B cell (primary cell): ENCODE measurements around the gene FEZ2. TPM values are rescaled to one million over a fixed set of nuclear protein-coding genes. Genes with fewer than 3 reads are reported as not detected.

Source experiments
- ATAC-seq: fragments of 200-7000 bp; cut with Tn5 transposase; one replicate; pipeline ENCODE4 v1.10.0; 2021; ENCODE audit warnings: low read depth, mild to moderate bottlenecking, moderate number of reproducible peaks, moderate library complexity
- CTCF ChIA-PET: fragments of 350-600 bp; sonication (Branson Sonifier 250); formaldehyde crosslinking; loops from one replicate; lab custom pipeline; 2021; ENCODE audit warnings: antibody characterized with exemption, inconsistent platforms; lab: Charles Lee
- POLR2A ChIA-PET: fragments of 350-600 bp; sonication (Branson Sonifier 250); formaldehyde crosslinking; loops from one replicate; lab custom pipeline; 2021; ENCODE audit warnings: antibody characterized with exemption; lab: Charles Lee
- DNase-seq: peaks from one replicate; pipeline ENCODE4 v3.0.0; 2013
- H2AFZ ChIP-seq: 2 replicates; pipeline ENCODE4 v1.6.1; 2012; ENCODE audit warnings: mild to moderate bottlenecking, low read depth, low read length; ENCODE audit not compliant: insufficient read depth, poor library complexity, severe bottlenecking
- H3K27ac ChIP-seq, 2 donors: 1 replicate in 1 of 2; 2 replicates in 1 of 2; pipeline ENCODE4 v1.5.1; 2012 to 2013; ENCODE audit warnings: low read length in 2 of 2, mild to moderate bottlenecking in 2 of 2, moderate library complexity in 1 of 2
- H3K27me3 ChIP-seq, 4 experiments: fragments of 200-600 bp in 1 of 4; sonication (generic) in 1 of 4; replicated peaks in 1 of 4; 1 replicate in 2 of 4; 2 replicates in 2 of 4; pipeline versions ENCODE4 v1.6.1 to v1.7.0; 2013 to 2016; ENCODE audit warnings: low read length in 3 of 4, mild to moderate bottlenecking in 2 of 4, mixed read lengths in 1 of 4, moderate library complexity in 1 of 4; ENCODE audit not compliant: insufficient read depth in 4 of 4, control insufficient read depth in 3 of 4; ENCODE audit errors: control extremely low read depth in 1 of 4
- H3K36me3 ChIP-seq, 2 experiments: replicated peaks in 1 of 2; 1 replicate in 1 of 2; 2 replicates in 1 of 2; pipeline versions ENCODE4 v1.6.1 to v1.7.1; 2013; ENCODE audit warnings: low read length in 1 of 2; ENCODE audit not compliant: insufficient read depth in 2 of 2, control insufficient read depth in 1 of 2; ENCODE audit errors: control extremely low read depth in 1 of 2, extremely low read depth in 1 of 2
- H3K4me1 ChIP-seq, 2 donors: fragments of 200-600 bp in 1 of 2; sonication (generic) in 1 of 2; 1 replicate in 1 of 2; 2 replicates in 1 of 2; pipeline versions ENCODE4 v1.5.1 to v1.6.1; 2013 to 2017; ENCODE audit warnings: low read length in 2 of 2; ENCODE audit not compliant: control insufficient read depth in 2 of 2, insufficient read depth in 2 of 2
- H3K4me2 ChIP-seq: replicated peaks from 2 replicates; pipeline ENCODE3; 2012; ENCODE audit warnings: mild to moderate bottlenecking, low read depth, low read length; ENCODE audit not compliant: poor library complexity, severe bottlenecking
- H3K4me3 ChIP-seq, 5 experiments: fragments of 200-600 bp in 1 of 5; sonication (generic) in 1 of 5; 1 replicate in 3 of 5; 2 replicates in 2 of 5; pipeline versions ENCODE4 v1.5.1 to v1.7.0; 2011 to 2016; ENCODE audit warnings: low read length in 4 of 5, mild to moderate bottlenecking in 4 of 5, low read depth in 2 of 5, control low read depth in 1 of 5, moderate library complexity in 1 of 5; ENCODE audit not compliant: insufficient read depth in 1 of 5; ENCODE audit errors: control extremely low read depth in 1 of 5, extremely low read depth in 1 of 5
- H3K79me2 ChIP-seq: fragments of 200-600 bp; sonication (generic); one replicate; pipeline ENCODE4 v1.6.0; 2016; ENCODE audit warnings: low read length; ENCODE audit not compliant: control insufficient read depth, insufficient read depth
- H3K9ac ChIP-seq: fragments of 200-600 bp; sonication (generic); 2 replicates; pipeline ENCODE4 v1.6.1; 2017; ENCODE audit warnings: mild to moderate bottlenecking, low read length, moderate library complexity
- H3K9me3 ChIP-seq, 3 donors: one replicate each; pipeline versions ENCODE4 v1.6.1 to v1.7.1; 2013; ENCODE audit warnings: low read length in 2 of 3; ENCODE audit not compliant: control insufficient read depth in 2 of 3, insufficient read depth in 1 of 3; ENCODE audit errors: control extremely low read depth in 1 of 3
- H4K20me1 ChIP-seq: 2 replicates; pipeline ENCODE4 v1.6.0; 2012; ENCODE audit warnings: mild to moderate bottlenecking, low read length; ENCODE audit not compliant: insufficient read depth, control insufficient read depth, poor library complexity, severe bottlenecking
- H3K27ac Mint-ChIP-seq: one replicate; pipeline ENCODE4 v1.8.0; 2021; ENCODE audit warnings: mixed read lengths
- H3K27me3 Mint-ChIP-seq: one replicate; pipeline ENCODE4 v1.8.0; 2021; ENCODE audit warnings: mixed read lengths
- H3K4me1 Mint-ChIP-seq: one replicate; pipeline ENCODE4 v1.8.0; 2021; ENCODE audit warnings: mixed read lengths
- H3K4me3 Mint-ChIP-seq: one replicate; pipeline ENCODE4 v1.8.0; 2021; ENCODE audit warnings: mixed read lengths
- H3K9me3 Mint-ChIP-seq: one replicate; pipeline ENCODE4 v1.8.0; 2022; ENCODE audit warnings: mixed read lengths; ENCODE audit not compliant: insufficient read depth
- CTCF ChIP-seq: fragments of 200-600 bp; IDR thresholded peaks from one replicate; pipeline ENCODE4 v1.8.0; 2022; ENCODE audit warnings: antibody characterized with exemption, mild to moderate bottlenecking
- EZH2 ChIP-seq: IDR thresholded peaks from 2 replicates; pipeline ENCODE4 v1.6.1; 2012; ENCODE audit warnings: borderline replicate concordance, low read depth, mild to moderate bottlenecking, moderate library complexity, low read length; ENCODE audit not compliant: insufficient read depth, poor library complexity, severe bottlenecking
- WGBS: methylation state at CpG from one replicate; pipeline ENCODE4 v1.1.5; 2013; ENCODE audit warnings: missing lambda C conversion rate; ENCODE audit not compliant: insufficient coverage; 5-methylcytosine and 5-hydroxymethylcytosine counted together
- intact Hi-C: fragments of 100-400 bp; cut with micrococcal nuclease; formaldehyde crosslinking; loops from one replicate; pipeline ENCODE4 v1.10.0; 2022
- polyA plus RNA-seq: library from polyadenylated mRNA; depleted of rRNA; stranded (reverse); fragments of >200 nt; gene quantifications from 2 replicates; pipeline ENCODE4 v1.2.3, GENCODE V29; 2012
- total RNA-seq, 2 donors: library from RNA; stranded (reverse); fragments of 120-200 nt in 1 of 2; gene quantifications; 1 replicate in 1 of 2; 2 replicates in 1 of 2; pipeline versions ENCODE4 v1.2.3 to v1.2.4, GENCODE V29; 2013 to 2022

FEZ2 gene
- total and polyA plus RNA-seq, 2 donors (not counting 1 experiment from before 2014, with no cell fraction given), result 6.2 to 32.7 TPM

GRCh38 chr2:36587556-36587955 is 10.4 kb downstream of the FEZ2 start:
- Histone ChIP-seq H3K9ac (no peak overlapping the region), H3K9me3 (no peaks in the 10 kb centered on the region), H4K20me1 (no peaks in the 10 kb centered on the region), H3K27me3 (no peaks in the 10 kb centered on the region), H2AFZ (no peak overlapping the region), H3K4me1 (no peaks in the 10 kb centered on the region), H3K4me3 (no peak overlapping the region), H3K4me2 (no peak overlapping the region), H3K27ac (no peak overlapping the region), H3K36me3 (peaks cover 5 to 33% of the 10 kb centered on the region in 2 experiments), H3K79me2 (peaks cover 10% of the 10 kb centered on the region)
- no peak overlapping the region for H3K4me3 Mint-ChIP-seq
- DNase-seq (no peak), ATAC-seq (no peak)
- H3K4me1 Mint-ChIP-seq, result peaks cover 5% of the 10 kb centered on the region
- H3K9me3 Mint-ChIP-seq, result no peaks in the 10 kb centered on the region
- ChIA-PET POLR2A (no interaction called here), CTCF (no interaction called here)
- WGBS, result no CpG with 5 or more reads among the region's 3 CpGs
- H3K27me3 Mint-ChIP-seq, result no peaks in the 10 kb centered on the region
- no peak for TF ChIP-seq EZH2
- no peak for TF ChIP-seq CTCF
- intact Hi-C loops, result no loop called here
- no peak overlapping the region for H3K27ac Mint-ChIP-seq

- Mint-ChIP-seq H3K4me1 (peaks cover 5% of the 10 kb centered on the region), H3K4me3 (no peak overlapping the region), H3K9me3 (no peaks in the 10 kb centered on the region), H3K27me3 (no peaks in the 10 kb centered on the region), H3K27ac (no peak overlapping the region)
- Histone ChIP-seq H3K27me3 (no peaks in the 10 kb centered on the region), H4K20me1 (no peaks in the 10 kb centered on the region), H2AFZ (no peak overlapping the region), H3K36me3 (peaks cover 5 to 37% of the 10 kb centered on the region in 2 experiments), H3K4me2 (no peak overlapping the region), H3K27ac (no peak overlapping the region), H3K4me1 (no peaks in the 10 kb centered on the region), H3K79me2 (peaks cover 10% of the 10 kb centered on the region), H3K4me3 (no peak overlapping the region), H3K9me3 (no peaks in the 10 kb centered on the region), H3K9ac (no peak overlapping the region)
- ChIA-PET POLR2A (no interaction called here), CTCF (no interaction called here)
- WGBS, result no CpG with 5 or more reads among the region's 1 CpG
- ATAC-seq, result no peak
- no peak for TF ChIP-seq CTCF
- TF ChIP-seq EZH2, result no peak
- DNase-seq, result no peak
- intact Hi-C loops, result no loop called here
Measured at GRCh38 chr2:36587101-36587500, 10.9 kb downstream of the FEZ2 start.
